Activated CD4-positive, alpha-beta T cell treated with anti-CD3 and anti-CD28 coated beads for 36 hours (primary cell): Measurements from ENCODE around the gene PSME3. TPM values are rescaled to one million over a fixed set of nuclear protein-coding genes. Genes with fewer than 3 reads are reported as not detected.
A peak's percentile ranks its signal among the peaks of the same experiment; 100 is the strongest.

ENCODE experiments used
- ATAC-seq: fragments of 200-7000 bp; cut with Tn5 transposase; one replicate; pipeline ENCODE4 v1.10.0; 2021; ENCODE audit warnings: mild to moderate bottlenecking, moderate library complexity
- CTCF ChIA-PET: fragments of 350-600 bp; sonication (Branson Sonifier 250); formaldehyde crosslinking; loops from one replicate; lab custom pipeline; 2021; ENCODE audit warnings: antibody characterized with exemption; lab: Charles Lee
- POLR2A ChIA-PET: fragments of 350-600 bp; sonication (Branson Sonifier 250); formaldehyde crosslinking; loops from one replicate; lab custom pipeline; 2021; ENCODE audit warnings: antibody characterized with exemption, inconsistent platforms; lab: Charles Lee
- DNase-seq: peaks from one replicate; pipeline ENCODE4 v3.0.0-alpha.2; 2020
- H3K27ac Mint-ChIP-seq: one replicate; pipeline ENCODE4 v1.8.0; 2021; ENCODE audit warnings: mixed read lengths
- H3K27me3 Mint-ChIP-seq: one replicate; pipeline ENCODE4 v1.8.0; 2021; ENCODE audit warnings: mixed read lengths
- H3K36me3 Mint-ChIP-seq: one replicate; pipeline ENCODE4 v1.8.0; 2021; ENCODE audit warnings: low read depth, mixed read lengths
- H3K4me1 Mint-ChIP-seq: one replicate; pipeline ENCODE4 v1.8.0; 2021; ENCODE audit warnings: mixed read lengths
- H3K4me3 Mint-ChIP-seq: one replicate; pipeline ENCODE4 v1.8.0; 2021; ENCODE audit warnings: mild to moderate bottlenecking, moderate library complexity, mixed read lengths
- H3K9me3 Mint-ChIP-seq: one replicate; pipeline ENCODE4 v1.8.0; 2021; ENCODE audit warnings: low read depth, mixed read lengths
- intact Hi-C, 2 experiments: fragments of 100-400 bp; cut with DNase I in 1 of 2; cut with micrococcal nuclease in 1 of 2; formaldehyde crosslinking; loops; one replicate each; pipeline versions ENCODE4 v1.14.2 to v1.15.1; 2022 to 2024; cut with DNase I, micrococcal nuclease
- total RNA-seq, 2 experiments: library from RNA; stranded (reverse); gene quantifications; one replicate each; pipeline ENCODE4 v1.2.3, GENCODE V29; 2021

The PSME3 gene
- total RNA-seq, 2 experiments from 2014 or later, result 116 to 118 TPM

GRCh38 chr17:42797067-42798007 lies 35.9 kb upstream of the PSME3 start:
- DNase-seq, result no peak
- intact Hi-C loops, result loop anchor here (1.0 to 2.0 kb wide), 7 partner anchors 24 to 328 kb away; partner anchors contain the start of genes EZH1 (in 2 of the 2), BECN1 (in 1 of the 2), BRCA1 (in 1 of the 2) and PSMC3IP (in 1 of the 2)
- ChIA-PET POLR2A (no interaction called here), CTCF (interaction anchor here (1.0 to 1.2 kb wide), 3 partner anchors 11 to 24 kb away, joined by 3 to 5 read pairs (median 4); no protein-coding TSS in a partner anchor)
- no peak overlapping the region for H3K27ac Mint-ChIP-seq
- H3K36me3 Mint-ChIP-seq, result peaks cover 7% of the 10 kb centered on the region
- ATAC-seq, result no peak
- H3K4me3 Mint-ChIP-seq, result peak overlapping the region; percentile 87
- H3K27me3 Mint-ChIP-seq, result no peaks in the 10 kb centered on the region
- H3K4me1 Mint-ChIP-seq, result peaks cover 16% of the 10 kb centered on the region
- no peaks in the 10 kb centered on the region for H3K9me3 Mint-ChIP-seq

GRCh38 chr17:42798011-42798382 lies 35.2 kb upstream of the PSME3 start:
- CTCF ChIA-PET, result interaction anchor here (0.6 to 1.2 kb wide), 8 partner anchors 9 to 293 kb away, joined by 3 to 5 read pairs (median 3); partner anchors contain the start of gene BECN1
- DNase-seq (no peak), ATAC-seq (no peak)
- intact Hi-C loops, result loop anchor here (1.0 to 2.0 kb wide), 7 partner anchors 25 to 327 kb away; partner anchors contain the start of genes EZH1 (in 2 of the 2), BECN1 (in 1 of the 2), BRCA1 (in 1 of the 2) and PSMC3IP (in 1 of the 2)
- Mint-ChIP-seq H3K36me3 (peaks cover 7% of the 10 kb centered on the region), H3K4me3 (peak overlapping the region; percentile 87), H3K27me3 (no peaks in the 10 kb centered on the region), H3K9me3 (no peaks in the 10 kb centered on the region), H3K4me1 (peaks cover 16% of the 10 kb centered on the region), H3K27ac (no peak overlapping the region)
- POLR2A ChIA-PET, result interaction anchor here (0.6 to 1.0 kb wide), 2 partner anchors 143 to 200 kb away, joined by 3 to 5 read pairs; partner anchors contain the start of gene RPL27

DNA sequence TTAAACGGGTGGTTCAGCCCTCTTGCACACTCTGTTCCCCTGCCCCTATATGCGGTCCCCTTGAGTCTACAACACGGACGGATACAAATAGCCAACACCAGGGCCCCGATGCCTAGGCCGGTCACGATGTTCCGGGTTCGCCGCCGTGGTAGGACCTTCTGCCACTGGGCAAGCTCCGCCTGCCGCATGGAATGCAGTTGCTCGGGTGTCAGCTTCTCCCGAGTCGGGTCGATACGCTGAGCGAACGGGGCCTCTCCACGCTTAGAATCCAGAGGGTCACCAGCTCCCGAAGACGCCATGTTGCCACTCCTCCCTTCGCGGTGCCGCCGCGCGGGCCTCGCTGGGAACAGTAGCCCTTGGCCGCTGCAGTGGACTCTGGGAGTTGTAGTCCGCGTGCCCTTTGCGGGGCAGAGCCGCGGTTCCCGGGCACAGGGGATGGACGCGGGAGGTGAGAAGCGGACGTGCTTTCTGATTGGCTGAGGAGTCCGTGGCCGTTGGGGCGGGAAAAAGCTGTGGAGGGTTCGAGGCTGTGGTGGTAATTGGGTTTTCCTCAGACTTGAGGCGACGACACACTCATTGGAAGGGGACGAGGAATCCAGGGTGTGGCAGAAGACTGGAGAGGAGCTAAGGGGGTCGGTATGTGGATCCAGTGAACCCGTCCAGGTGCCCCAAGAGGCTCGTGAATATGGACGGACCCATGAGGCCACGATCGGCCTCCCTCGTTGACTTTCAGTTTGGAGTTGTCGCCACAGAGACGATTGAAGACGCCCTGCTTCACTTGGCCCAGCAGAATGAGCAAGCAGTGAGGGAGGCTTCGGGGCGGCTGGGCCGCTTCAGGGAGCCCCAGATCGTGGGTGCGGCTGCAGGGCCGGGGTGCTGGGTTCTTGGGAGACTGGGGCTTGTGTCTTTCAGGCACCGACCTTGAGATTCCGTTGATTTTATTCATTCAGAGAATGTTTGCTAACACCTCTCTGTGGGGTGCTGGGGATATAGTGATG lies 34.5 kb upstream of the PSME3 start, which contains the start of the genes CNTD1 and COA3:
CNTD1 (plus strand) TSS at position 479 of the 998 bp plus-strand sequence; CDS start at position 686, 207 bp downstream.
COA3 (minus strand) TSS at position 322 of the 998 bp plus-strand sequence; CDS start at position 299, 23 bp downstream.
- H3K36me3 Mint-ChIP-seq, result peaks cover 7% of the 10 kb centered on the region
- intact Hi-C loops, result loop anchor here (1.0 to 2.0 kb wide), 7 partner anchors 25 to 327 kb away; partner anchors contain the start of genes EZH1 (in 2 of the 2), BECN1 (in 1 of the 2), BRCA1 (in 1 of the 2) and PSMC3IP (in 1 of the 2)
- CTCF ChIA-PET, result interaction anchor here (0.6 to 1.2 kb wide), 7 partner anchors 9 to 293 kb away, joined by 3 to 5 read pairs (median 3); partner anchors contain the start of gene BECN1
- H3K27me3 Mint-ChIP-seq, result no peaks in the 10 kb centered on the region
- H3K4me1 Mint-ChIP-seq, result peaks cover 16% of the 10 kb centered on the region
- no peaks in the 10 kb centered on the region for H3K9me3 Mint-ChIP-seq
- ATAC-seq (peak; percentile 100), DNase-seq (peak; percentile 92)
- peak within 1 kb of the TSS; percentile 87 for H3K4me3 Mint-ChIP-seq
- POLR2A ChIA-PET, result interaction anchor here (0.6 to 1.0 kb wide), 2 partner anchors 144 to 199 kb away, joined by 3 to 5 read pairs; partner anchors contain the start of gene RPL27
- peak within 1 kb of the TSS; percentile 58 for H3K27ac Mint-ChIP-seq

- H3K27ac Mint-ChIP-seq, result no peak overlapping the region
- no peaks in the 10 kb centered on the region for H3K9me3 Mint-ChIP-seq
- H3K4me3 Mint-ChIP-seq, result no peak overlapping the region
- intact Hi-C loops, result no loop called here
- H3K36me3 Mint-ChIP-seq, result no peaks in the 10 kb centered on the region
- ATAC-seq (no peak), DNase-seq (no peak)
- no peaks in the 10 kb centered on the region for H3K27me3 Mint-ChIP-seq
- POLR2A ChIA-PET, result no interaction called here
- H3K4me1 Mint-ChIP-seq, result peaks cover 5% of the 10 kb centered on the region
- CTCF ChIA-PET, result interaction anchor here (2.0 kb wide), 1 partner anchor 17 kb away, joined by 9 read pairs; no protein-coding TSS in a partner anchor
Measured at GRCh38 chr17:42803074-42803883, 29.9 kb upstream of the PSME3 start.

GRCh38 chr17:42804918-42805367 lies 28.3 kb upstream of the PSME3 start:
- H3K4me3 Mint-ChIP-seq, result no peak overlapping the region
- intact Hi-C loops, result no loop called here
- H3K27me3 Mint-ChIP-seq, result no peaks in the 10 kb centered on the region
- ChIA-PET CTCF (interaction anchor here (1.2 kb wide), 1 partner anchor 16 kb away, joined by 3 read pairs; no protein-coding TSS in a partner anchor), POLR2A (no interaction called here)
- H3K27ac Mint-ChIP-seq, result no peak overlapping the region
- H3K9me3 Mint-ChIP-seq, result no peaks in the 10 kb centered on the region
- no peak for DNase-seq
- H3K4me1 Mint-ChIP-seq, result no peaks in the 10 kb centered on the region
- no peak for ATAC-seq
- H3K36me3 Mint-ChIP-seq, result peaks cover 2% of the 10 kb centered on the region

GRCh38 chr17:42806249-42806648 lies 26.9 kb upstream of the PSME3 start:
- Mint-ChIP-seq H3K9me3 (no peaks in the 10 kb centered on the region), H3K27me3 (no peaks in the 10 kb centered on the region), H3K27ac (no peak overlapping the region), H3K4me3 (no peak overlapping the region), H3K4me1 (no peaks in the 10 kb centered on the region), H3K36me3 (peaks cover 6% of the 10 kb centered on the region)
- intact Hi-C loops, result no loop called here
- POLR2A ChIA-PET, result interaction anchor here (0.6 kb wide), 1 partner anchor 33 kb away, joined by 6 read pairs; no protein-coding TSS in a partner anchor
- CTCF ChIA-PET, result interaction anchor here (0.6 kb wide), 1 partner anchor 11 kb away, joined by 3 read pairs; no protein-coding TSS in a partner anchor
- ATAC-seq, result no peak
- no peak for DNase-seq

DNA sequence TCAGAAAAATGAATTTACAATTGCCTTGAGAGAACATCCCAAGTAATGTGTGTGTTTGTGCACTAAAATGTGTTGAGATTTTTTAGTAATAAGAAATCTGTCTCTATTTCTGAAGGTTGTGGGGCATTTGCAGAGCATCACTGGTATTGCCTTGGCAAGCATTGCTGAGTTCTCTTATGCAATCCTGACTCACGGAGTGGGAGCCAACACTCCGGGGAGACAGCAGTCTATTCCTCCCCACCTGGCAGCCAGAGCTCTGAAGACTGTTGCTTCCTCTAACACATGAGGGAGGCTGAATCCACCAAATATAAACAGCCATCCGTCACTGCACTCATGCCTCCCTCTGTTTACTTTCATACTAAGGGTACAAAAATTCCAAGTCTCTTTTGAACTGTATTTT lies 23.9 kb upstream of the PSME3 start:
- ATAC-seq (no peak), DNase-seq (no peak)
- Mint-ChIP-seq H3K4me1 (no peaks in the 10 kb centered on the region), H3K36me3 (peaks cover 21% of the 10 kb centered on the region), H3K27me3 (no peaks in the 10 kb centered on the region), H3K4me3 (no peak overlapping the region), H3K27ac (no peak overlapping the region), H3K9me3 (no peaks in the 10 kb centered on the region)
- ChIA-PET POLR2A (interaction anchor here (1.5 kb wide), 1 partner anchor 11 kb away, joined by 3 read pairs; no protein-coding TSS in a partner anchor), CTCF (no interaction called here)
- intact Hi-C loops, result no loop called here

GRCh38 chr17:42814633-42815399 lies 18.4 kb upstream of the PSME3 start:
- ChIA-PET POLR2A (interaction anchor here (1.0 kb wide), 1 partner anchor 10 kb away, joined by 3 read pairs; the partner anchor contains the start of gene BECN1), CTCF (interaction anchor here (0.7 to 4.6 kb wide), 4 partner anchors 9 to 114 kb away, joined by 3 to 15 read pairs (median 7); partner anchors contain the start of gene BECN1)
- Mint-ChIP-seq H3K27me3 (no peaks in the 10 kb centered on the region), H3K4me3 (no peak overlapping the region), H3K36me3 (peaks cover 53% of the 10 kb centered on the region), H3K9me3 (no peaks in the 10 kb centered on the region), H3K4me1 (no peaks in the 10 kb centered on the region), H3K27ac (no peak overlapping the region)
- no peak for ATAC-seq
- no peak for DNase-seq
- intact Hi-C loops, result no loop called here

DNA sequence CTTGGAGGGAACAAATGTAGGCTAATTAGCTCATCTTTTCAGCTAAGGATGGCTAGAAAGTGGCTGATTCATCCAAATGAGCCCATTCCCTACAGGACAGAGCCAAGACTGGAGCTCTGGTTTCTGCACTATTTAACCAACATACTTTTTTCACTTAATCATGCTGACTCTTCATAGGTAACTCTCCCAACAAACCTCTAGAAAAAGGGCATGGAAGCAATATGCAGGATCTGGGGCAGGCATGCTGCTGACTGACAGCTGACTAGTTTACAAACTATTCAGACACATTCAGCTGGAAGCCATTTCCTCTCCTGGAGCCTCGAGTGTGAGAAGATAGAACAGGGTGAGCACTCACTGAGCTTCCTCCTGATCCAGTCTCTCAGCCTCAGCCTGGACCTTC lies 15.3 kb upstream of the PSME3 start:
- ATAC-seq, result no peak
- no peak for DNase-seq
- peak overlapping the region; percentile 52 for H3K27ac Mint-ChIP-seq
- CTCF ChIA-PET, result interaction anchor here (0.6 to 4.6 kb wide), 5 partner anchors 25 to 111 kb away, joined by 3 to 15 read pairs (median 4); partner anchors contain the start of gene VPS25
- intact Hi-C loops, result no loop called here
- H3K4me3 Mint-ChIP-seq, result no peak overlapping the region
- no peaks in the 10 kb centered on the region for H3K27me3 Mint-ChIP-seq
- peaks cover 17% of the 10 kb centered on the region for H3K4me1 Mint-ChIP-seq
- POLR2A ChIA-PET, result no interaction called here
- H3K36me3 Mint-ChIP-seq, result peaks cover 62% of the 10 kb centered on the region
- H3K9me3 Mint-ChIP-seq, result no peaks in the 10 kb centered on the region
